ENCODE results near the gene MRE11.
A peak's percentile ranks its signal among the peaks of the same experiment; 100 is the strongest.

MRE11 gene

DNA sequence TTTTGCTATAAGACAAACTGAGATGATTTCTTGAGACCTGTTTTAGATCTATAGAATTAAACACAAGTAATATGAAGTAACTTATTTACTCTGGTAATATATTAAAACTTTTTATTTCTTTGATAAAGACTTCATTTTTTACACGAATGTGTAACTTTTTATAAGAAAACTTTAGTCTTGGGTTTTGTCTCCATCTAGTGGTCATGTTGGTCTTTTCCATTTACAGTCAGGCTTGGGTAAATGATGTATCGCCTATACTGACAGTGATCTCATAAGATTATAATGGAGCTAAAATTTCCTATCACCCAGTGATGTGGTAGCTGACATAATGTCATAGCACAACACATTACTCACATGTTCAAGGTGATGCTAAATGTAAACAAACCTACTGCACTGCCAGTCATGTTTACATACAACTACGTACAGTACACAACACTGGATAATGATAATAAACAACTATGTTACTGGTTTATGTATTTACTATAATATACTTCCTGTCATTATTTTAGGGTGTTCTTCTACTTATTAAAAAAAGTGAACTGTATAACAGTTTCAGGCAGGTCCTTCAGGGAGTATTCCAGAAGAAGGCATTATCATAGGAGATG, 11.1 kb upstream of the MRE11 start:
- TF ChIP-seq, protein P1, sequence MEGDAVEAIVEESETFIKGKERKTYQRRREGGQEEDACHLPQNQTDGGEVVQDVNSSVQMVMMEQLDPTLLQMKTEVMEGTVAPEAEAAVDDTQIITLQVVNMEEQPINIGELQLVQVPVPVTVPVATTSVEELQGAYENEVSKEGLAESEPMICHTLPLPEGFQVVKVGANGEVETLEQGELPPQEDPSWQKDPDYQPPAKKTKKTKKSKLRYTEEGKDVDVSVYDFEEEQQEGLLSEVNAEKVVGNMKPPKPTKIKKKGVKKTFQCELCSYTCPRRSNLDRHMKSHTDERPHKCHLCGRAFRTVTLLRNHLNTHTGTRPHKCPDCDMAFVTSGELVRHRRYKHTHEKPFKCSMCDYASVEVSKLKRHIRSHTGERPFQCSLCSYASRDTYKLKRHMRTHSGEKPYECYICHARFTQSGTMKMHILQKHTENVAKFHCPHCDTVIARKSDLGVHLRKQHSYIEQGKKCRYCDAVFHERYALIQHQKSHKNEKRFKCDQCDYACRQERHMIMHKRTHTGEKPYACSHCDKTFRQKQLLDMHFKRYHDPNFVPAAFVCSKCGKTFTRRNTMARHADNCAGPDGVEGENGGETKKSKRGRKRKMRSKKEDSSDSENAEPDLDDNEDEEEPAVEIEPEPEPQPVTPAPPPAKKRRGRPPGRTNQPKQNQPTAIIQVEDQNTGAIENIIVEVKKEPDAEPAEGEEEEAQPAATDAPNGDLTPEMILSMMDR (IDR thresholded peaks at IDR 0.05; ENCODE audit: extremely low read depth, missing control alignments): peak; percentile 40
- DNase-seq (ENCODE audit: low spot score): peak; percentile 60

DNA sequence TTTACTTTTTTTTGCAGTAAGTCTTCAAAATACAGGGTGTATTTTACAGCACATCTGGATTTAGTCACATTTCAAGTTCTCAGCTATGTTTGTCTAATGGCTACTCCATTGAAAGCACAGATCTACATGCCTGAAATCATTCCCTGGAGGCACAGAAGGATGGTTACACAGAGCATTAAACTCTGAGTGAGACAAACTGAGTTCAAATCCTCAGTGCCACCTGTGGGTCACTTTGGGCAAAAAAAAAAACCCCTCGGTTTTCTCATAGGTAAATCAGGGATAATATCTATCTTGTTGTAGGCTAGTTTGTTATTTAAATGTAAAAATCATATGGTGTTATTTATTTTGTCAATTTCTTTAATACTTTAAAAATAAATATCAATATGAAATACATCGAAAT, 7.9 kb upstream of the MRE11 start:
- TF ChIP-seq, protein P1 (IDR thresholded peaks at IDR 0.05; ENCODE audit: extremely low read depth, missing control alignments): no peak
- no peak for DNase-seq (ENCODE audit: low spot score)

DNA sequence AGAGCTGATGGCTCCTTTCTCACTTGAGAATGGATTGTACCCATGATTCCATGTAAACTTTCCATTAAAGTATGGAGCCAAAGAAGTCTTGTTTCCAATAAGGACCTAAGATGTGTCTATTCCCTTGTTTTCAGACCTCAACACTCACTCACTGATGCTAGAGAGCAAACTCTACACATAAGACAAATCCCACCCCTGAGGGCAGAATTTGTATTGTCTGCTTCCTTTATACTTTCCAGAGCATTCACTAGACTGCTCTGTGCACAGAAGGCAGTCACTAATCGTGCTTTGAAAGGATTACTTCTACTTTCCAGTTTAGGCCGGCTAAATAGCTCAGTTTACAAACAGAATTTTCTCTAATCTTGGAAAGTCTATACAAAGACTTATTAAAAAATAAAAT, 6.5 kb upstream of the MRE11 start:
- no peak for DNase-seq (ENCODE audit: low spot score)
- TF ChIP-seq, protein P1 (IDR thresholded peaks at IDR 0.05; ENCODE audit: extremely low read depth, missing control alignments): no peak

DNA sequence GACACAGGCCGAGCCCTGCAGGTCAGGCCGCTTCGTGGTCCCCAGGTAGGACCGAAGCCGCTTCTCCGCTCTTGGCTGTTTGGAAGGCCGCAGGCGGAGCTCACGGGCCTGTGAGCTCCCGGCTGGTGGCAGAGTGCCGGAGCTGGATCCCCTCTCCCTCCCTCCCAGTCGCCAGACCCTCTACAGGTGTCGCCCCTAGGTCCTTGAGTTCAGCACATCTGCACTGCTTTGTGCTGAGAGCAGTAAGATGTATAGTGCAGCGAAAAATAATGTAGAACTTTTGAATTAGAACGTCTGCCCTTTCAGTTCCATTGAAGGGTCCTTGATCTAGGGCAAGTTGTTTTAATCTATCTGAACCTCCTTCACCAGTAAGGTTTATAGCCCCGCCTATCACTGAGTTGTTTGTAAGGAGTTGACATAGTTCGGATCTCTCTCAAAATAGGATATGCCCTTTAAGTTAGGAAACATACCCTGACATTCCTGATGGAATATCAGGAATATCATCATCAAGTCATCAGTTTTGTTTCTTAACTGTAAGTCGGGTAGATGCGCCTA, 559 bp upstream of the MRE11 start:
- TF ChIP-seq, protein P1 (IDR thresholded peaks at IDR 0.05; ENCODE audit: extremely low read depth, missing control alignments): no peak
- DNase-seq (ENCODE audit: low spot score): no peak

DNA sequence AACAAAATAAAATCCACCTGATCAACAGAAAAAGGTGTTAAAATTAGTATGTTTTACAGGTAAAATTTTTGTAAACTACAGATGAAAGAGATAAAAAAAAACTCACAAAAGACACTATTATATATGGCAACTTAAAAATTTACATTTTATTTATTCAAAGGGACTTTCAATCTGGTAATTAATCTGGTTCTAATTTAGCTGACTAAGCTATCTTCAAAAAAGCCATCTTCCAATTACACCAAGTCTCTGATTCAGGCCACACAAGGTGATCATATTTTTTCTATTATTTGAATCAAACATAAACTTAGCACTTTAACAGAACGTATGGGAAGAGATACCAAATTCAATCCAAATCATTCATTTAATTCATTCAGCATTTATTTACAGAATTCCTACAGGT, 7.6 kb downstream of the MRE11 start:
- DNase-seq (ENCODE audit: low spot score): no peak
- TF ChIP-seq, protein P1 (IDR thresholded peaks at IDR 0.05; ENCODE audit: extremely low read depth, missing control alignments): no peak

DNA sequence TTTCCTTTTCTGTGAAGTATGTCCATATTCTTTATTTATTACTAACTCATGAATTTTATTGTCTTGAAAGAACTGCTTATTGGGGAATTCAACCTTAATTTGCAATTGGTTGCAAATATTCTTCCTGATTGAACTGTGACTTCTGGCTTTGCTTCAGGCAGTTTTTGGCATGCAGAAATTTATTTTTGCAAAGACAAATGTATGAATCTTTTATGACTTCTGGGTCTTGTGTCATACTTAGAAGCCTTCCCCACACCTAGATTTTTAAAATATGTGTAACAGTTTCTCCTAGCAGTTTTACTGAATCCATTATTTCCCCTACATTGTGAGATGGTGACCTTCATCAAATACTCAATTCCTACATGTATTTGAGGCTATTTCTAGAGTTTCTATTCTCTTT, 12.3 kb downstream of the MRE11 start:
- TF ChIP-seq, protein P1 (IDR thresholded peaks at IDR 0.05; ENCODE audit: extremely low read depth, missing control alignments): no peak
- DNase-seq (ENCODE audit: low spot score): no peak

DNA sequence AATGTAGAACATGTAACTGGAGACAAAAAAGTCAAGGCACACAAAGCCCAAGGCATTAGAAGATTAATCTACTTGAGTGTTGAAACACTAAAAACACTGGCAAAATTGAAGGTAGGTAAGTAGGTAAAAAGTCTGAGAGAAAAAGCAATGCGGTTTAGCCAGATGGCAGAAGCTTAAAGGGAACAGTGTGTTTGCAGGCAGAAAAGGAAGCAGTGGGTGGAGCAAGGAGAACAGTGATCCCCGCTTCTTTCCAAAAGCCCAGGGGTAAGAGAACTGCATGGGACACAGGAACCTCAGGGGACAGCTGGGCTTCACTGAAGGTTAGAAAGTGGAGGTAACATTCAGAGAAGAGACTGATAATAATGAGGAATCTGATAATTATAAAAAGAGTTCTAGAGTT, 16.0 kb downstream of the MRE11 start:
- no peak for DNase-seq (ENCODE audit: low spot score)
- TF ChIP-seq, protein P1 (IDR thresholded peaks at IDR 0.05; ENCODE audit: extremely low read depth, missing control alignments): no peak
